ENCODE results near the gene EXT2.
A peak's percentile ranks its signal among the peaks of the same experiment; 100 is the strongest.

EXT2 gene

DNA sequence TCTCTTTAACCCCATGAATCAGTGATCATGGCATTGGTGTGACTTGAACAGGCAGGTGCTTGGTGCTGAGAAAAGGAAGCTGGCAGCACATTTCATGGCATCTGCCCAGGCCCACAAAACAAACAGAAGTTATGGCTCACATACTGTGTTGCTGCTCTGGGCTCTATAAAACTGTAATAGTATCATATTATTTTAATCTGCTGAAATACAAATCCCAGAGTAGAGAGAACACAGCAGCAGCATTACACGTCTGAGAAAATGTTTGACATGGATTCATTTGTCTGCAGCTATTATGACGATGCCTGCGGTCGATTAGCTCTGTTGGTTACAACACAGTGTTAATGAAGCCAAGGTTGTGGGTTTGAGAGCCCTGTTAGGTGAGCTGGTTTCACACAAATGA, 133.6 kb downstream of the EXT2 start:
- H3K4me3 ChIP-seq (replicated peaks in 1 of 2; ENCODE audit: low read depth in 2 of 2, low read length in 2 of 2), result no peak overlapping the region
- TF ChIP-seq CTCF (IDR thresholded peaks at IDR 0.05; ENCODE audit: low read depth, low read length), result no peak
- no peak for DNase-seq (ENCODE audit: low read depth in 2 of 2)

GRCh38 chr11:44229624-44230023, 134.1 kb downstream of the EXT2 start:
- no peak for TF ChIP-seq CTCF (IDR thresholded peaks at IDR 0.05; ENCODE audit: low read depth, low read length)
- H3K4me3 ChIP-seq (replicated peaks in 1 of 2; ENCODE audit: low read depth in 2 of 2, low read length in 2 of 2), result no peak overlapping the region
- DNase-seq (ENCODE audit: low read depth in 2 of 2), result no peak

- DNase-seq (ENCODE audit: low read depth in 2 of 2), result peak; percentile 46 to 68
- no peak overlapping the region for H3K4me3 ChIP-seq (replicated peaks in 1 of 2; ENCODE audit: low read depth in 2 of 2, low read length in 2 of 2)
- no peak for TF ChIP-seq CTCF (IDR thresholded peaks at IDR 0.05; ENCODE audit: low read depth, low read length)
Observed at GRCh38 chr11:44235765-44236201, 140.3 kb downstream of the EXT2 start.

- H3K4me3 ChIP-seq (replicated peaks in 1 of 2; ENCODE audit: low read depth in 2 of 2, low read length in 2 of 2), result no peak overlapping the region
- no peak for TF ChIP-seq CTCF (IDR thresholded peaks at IDR 0.05; ENCODE audit: low read depth, low read length)
- DNase-seq (ENCODE audit: low read depth in 2 of 2), result no peak
Observed at GRCh38 chr11:44236296-44236695, 140.8 kb downstream of the EXT2 start.

DNA sequence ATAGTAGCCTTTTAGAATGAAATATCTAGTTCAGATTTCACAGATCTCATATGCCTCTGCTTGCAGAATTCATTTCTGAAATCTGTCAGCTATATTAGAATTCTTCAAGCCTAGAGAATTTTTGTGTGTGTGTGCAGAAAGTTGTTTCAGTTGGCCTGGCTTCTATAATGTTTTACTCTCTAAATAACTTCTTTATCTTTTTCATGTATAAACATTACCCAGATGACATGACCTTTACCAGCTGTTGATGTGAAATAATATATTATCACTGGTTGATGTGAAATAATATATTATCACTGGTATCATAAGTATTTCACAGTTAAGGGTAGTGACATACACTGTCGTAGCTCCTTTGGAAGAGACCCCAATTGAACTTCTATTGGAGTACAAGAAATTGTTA, 141.7 kb downstream of the EXT2 start:
- H3K4me3 ChIP-seq (replicated peaks in 1 of 2; ENCODE audit: low read depth in 2 of 2, low read length in 2 of 2), result no peak overlapping the region
- DNase-seq (ENCODE audit: low read depth in 2 of 2), result no peak
- TF ChIP-seq CTCF (IDR thresholded peaks at IDR 0.05; ENCODE audit: low read depth, low read length), result no peak

GRCh38 chr11:44241851-44242250, 146.4 kb downstream of the EXT2 start:
- no peak for TF ChIP-seq CTCF (IDR thresholded peaks at IDR 0.05; ENCODE audit: low read depth, low read length)

GRCh38 chr11:44243086-44243485, 147.6 kb downstream of the EXT2 start:
- TF ChIP-seq CTCF (IDR thresholded peaks at IDR 0.05; ENCODE audit: low read depth, low read length), result no peak
- no peak for DNase-seq (ENCODE audit: low read depth in 2 of 2)
- no peak overlapping the region for H3K4me3 ChIP-seq (replicated peaks in 1 of 2; ENCODE audit: low read depth in 2 of 2, low read length in 2 of 2)

More at GRCh38 chr11:44241851-44242250, 146.4 kb downstream of the EXT2 start:
- peak in 1 of 2 donors; percentile 42 for DNase-seq (ENCODE audit: low read depth in 2 of 2)
- H3K4me3 ChIP-seq (replicated peaks in 1 of 2; ENCODE audit: low read depth in 2 of 2, low read length in 2 of 2), result no peak overlapping the region

All from cardiac fibroblast (primary cell).